ENCODE results near the gene ADAT1. TPM values are rescaled to one million over a fixed set of nuclear protein-coding genes. Genes with fewer than 3 reads are reported as not detected.
"Not testable (repeated sequence)": the region's sequence is repeated elsewhere in the genome, so short reads cannot be mapped to it uniquely, and the experiment has no call there.

Gene ADAT1
- polyA plus RNA-seq, 4 donors: 40.4 to 60.4 (median 47.7) TPM

DNA sequence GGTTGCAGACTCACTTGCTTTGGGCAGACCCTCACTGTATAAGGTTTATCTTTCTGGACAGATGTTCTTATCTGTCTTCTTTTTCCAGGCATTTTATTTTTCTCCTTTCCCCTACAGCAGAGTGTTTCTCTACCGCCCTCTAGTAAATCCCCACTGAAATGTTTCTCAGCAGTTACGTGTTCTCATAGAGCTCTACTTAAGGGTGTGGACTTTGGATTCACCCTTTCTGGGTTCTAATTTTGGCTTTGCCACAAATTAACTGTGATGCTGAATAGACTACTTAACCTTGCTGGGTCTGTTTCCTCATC is 2.0 kb downstream of the ADAT1 start:
- DNase-seq (ENCODE audit: low read depth in 4 of 4, low spot score in 3 of 4): no peak

- DNase-seq (ENCODE audit: low read depth in 4 of 4, low spot score in 3 of 4): no peak
These were observed 2.5 kb downstream of the ADAT1 start for GRCh38 chr16:75620326-75621169.

DNA sequence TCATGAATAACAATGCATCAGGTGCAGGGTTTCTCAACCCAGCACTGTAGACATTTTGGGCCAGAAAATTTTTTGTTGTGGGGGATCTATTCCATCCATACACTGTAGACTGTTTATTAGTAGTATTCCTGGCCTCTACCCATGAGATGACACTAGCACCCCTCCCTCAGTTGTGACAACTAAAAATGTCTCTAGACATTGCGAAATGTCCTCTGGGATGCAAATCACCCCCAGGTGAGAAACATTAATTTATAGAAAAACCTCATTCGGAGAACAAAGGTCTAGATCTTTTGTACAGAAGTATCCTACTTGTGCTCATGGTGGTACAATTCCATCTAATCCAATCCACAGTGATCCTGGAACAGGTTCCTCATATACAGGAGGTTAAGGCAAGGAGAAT is 4.3 kb downstream of the ADAT1 start:
- DNase-seq (ENCODE audit: low read depth in 4 of 4, low spot score in 3 of 4): no peak

DNA sequence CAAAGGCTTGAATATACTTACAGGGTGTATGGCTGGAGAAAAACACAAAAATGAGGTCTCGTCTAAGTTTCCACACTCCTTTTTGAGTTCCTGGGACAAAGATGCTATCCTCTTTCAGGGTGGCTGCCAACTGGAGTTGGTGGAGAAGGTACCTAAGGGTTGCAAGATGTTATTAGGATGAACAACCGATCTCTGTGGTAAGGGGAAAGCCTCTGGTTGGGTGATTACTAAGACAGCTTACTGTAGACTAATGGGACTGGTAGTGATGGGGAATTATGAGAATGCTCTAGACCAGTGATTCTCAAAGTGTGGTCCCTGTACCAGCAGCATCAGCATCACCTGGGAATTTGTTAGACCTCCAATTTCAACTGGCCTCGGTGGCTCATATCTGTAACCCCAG is 6.0 kb downstream of the ADAT1 start:
- no peak for DNase-seq (ENCODE audit: low read depth in 4 of 4, low spot score in 3 of 4)

GRCh38 chr16:75616521-75617010 is 6.5 kb downstream of the ADAT1 start:
- DNase-seq (ENCODE audit: low read depth in 4 of 4, low spot score in 3 of 4): no peak

DNA sequence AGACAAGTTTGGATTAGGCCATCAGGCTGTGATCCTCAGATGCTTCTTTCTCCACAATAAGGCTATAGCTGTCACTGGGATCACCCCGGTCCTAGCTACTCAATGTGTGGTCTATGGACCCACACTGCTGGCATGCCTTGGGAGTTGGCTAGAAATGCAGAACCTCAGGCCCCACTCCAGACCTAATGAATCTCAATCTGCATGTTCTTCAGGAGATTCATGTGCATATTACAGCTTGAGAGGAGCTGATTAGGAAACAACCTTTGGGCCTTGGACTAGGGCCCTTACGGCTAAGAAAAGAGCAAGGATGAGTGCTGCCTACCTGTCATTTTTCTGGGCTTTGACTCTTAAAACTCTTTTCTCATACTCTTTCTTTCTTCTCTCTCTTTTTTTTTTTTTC is 7.5 kb downstream of the ADAT1 start:
- DNase-seq (ENCODE audit: low read depth in 4 of 4, low spot score in 3 of 4): no peak

GRCh38 chr16:75614066-75614897 is 8.8 kb downstream of the ADAT1 start:
- DNase-seq (ENCODE audit: low read depth in 4 of 4, low spot score in 3 of 4): no peak

- DNase-seq (ENCODE audit: low read depth in 4 of 4, low spot score in 3 of 4): no peak
These were observed 16.6 kb downstream of the ADAT1 start for GRCh38 chr16:75606507-75606906.

GRCh38 chr16:75603241-75603640 is 19.8 kb downstream of the ADAT1 start:
- DNase-seq (ENCODE audit: low read depth in 4 of 4, low spot score in 3 of 4): no peak

DNA sequence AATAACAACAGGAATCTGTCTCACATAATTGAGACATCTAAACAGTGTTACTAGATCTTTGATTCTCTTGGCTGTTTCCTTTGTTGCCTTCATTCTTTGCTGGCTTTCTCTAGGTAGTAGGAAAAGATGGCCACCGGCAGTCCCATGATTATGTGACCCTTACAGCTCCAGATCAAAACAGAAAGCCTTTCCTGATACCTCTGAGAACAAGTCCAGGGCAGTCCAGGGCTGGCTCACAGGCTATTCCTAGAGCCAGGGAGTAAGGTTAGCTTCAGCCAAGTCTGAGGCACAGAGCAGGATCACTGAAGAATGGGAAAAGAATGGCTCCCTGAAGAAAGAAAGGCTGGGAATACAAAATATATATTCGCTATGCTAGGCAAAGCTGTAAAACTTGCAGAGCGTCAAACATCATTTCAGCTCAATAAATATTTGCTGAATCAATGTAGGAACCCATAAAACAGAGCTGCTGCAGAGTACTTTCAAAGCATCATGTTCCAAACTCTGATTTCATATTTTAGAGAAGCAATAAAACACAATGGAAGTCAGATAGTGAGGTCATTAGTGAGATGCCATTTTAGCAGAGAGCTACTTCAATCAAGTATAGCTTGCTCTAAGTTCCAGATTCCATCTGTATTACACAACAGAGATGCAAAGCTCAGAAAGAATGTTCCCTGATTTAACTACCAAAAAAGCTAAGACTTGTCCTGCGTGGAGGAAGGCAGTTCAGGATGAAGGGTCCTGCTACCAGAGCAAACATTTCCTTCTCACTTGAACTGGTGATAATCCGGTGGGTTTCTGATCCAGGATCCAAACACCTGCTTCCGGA is 23.4 kb downstream of the ADAT1 start:
- no peak for DNase-seq (ENCODE audit: low read depth in 4 of 4, low spot score in 3 of 4)

DNA sequence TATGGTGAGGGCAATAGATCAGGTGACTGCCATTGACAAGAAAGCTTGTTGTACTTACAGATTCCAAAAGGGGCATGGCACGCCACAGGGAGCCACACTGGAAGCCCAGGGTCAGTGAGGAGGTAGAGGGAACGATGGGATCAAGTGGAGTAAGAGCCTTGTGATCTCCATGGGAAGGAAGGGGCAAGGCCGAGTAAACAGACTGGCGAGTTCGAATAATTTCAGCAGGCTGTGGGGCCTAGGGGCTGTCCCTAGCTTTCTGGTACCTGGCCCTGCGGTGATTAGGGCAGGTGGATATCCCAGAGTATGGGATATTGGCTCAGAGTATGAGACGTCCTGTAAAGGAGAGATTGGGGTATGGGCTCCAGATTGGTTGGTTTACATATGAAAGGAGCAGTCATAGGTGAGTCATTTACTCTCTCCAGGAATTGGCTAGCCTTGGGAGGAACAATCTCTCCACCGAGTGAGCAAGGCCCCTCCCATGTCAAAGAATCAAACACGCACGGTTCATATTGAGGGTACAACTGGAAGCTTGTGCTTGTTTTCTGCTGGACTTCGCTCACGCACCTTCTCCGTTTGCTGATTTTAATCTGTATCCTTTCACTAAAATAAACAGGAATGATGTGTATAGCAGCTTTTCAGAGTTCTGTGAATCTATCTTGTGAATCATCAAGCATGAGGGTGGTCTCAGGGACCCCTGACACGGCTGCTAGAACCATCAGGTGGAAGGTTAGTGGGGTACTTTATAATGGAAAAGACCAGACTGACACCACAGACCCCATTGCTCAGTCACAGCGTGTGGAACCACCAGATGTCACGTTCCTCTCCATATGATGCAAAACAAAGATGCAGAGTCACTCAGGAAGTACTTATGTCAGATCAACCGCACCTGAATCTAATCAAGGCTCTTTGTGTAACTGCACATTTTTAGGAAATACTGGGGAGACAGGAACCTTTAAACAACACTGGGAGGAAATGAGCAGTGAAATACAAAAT is 29.0 kb downstream of the ADAT1 start:
- no peak for DNase-seq (ENCODE audit: low read depth in 4 of 4, low spot score in 3 of 4)

GRCh38 chr16:75593308-75593707 is 29.8 kb downstream of the ADAT1 start:
- no peak for DNase-seq (ENCODE audit: low read depth in 4 of 4, low spot score in 3 of 4)

DNA sequence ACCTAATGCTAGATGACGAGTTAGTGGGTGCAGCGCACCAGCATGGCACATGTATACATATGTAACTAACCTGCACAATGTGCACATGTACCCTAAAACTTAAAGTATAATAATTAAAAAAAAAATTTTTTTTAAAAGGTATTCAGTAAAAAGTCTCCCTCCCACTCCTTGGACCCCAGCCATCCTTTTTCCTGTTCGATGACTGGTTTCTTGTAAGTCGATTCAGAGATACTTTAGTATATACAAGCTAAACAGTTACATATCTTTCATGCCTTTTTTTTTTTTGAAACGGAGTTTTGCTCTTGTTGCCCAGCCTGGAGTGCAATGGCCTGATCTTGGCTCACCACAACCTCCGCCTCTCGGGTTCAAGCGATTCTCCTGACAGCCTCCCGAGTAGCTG is 31.2 kb downstream of the ADAT1 start:
- not testable (repeated sequence) for DNase-seq (ENCODE audit: low read depth in 4 of 4, low spot score in 3 of 4)

DNA sequence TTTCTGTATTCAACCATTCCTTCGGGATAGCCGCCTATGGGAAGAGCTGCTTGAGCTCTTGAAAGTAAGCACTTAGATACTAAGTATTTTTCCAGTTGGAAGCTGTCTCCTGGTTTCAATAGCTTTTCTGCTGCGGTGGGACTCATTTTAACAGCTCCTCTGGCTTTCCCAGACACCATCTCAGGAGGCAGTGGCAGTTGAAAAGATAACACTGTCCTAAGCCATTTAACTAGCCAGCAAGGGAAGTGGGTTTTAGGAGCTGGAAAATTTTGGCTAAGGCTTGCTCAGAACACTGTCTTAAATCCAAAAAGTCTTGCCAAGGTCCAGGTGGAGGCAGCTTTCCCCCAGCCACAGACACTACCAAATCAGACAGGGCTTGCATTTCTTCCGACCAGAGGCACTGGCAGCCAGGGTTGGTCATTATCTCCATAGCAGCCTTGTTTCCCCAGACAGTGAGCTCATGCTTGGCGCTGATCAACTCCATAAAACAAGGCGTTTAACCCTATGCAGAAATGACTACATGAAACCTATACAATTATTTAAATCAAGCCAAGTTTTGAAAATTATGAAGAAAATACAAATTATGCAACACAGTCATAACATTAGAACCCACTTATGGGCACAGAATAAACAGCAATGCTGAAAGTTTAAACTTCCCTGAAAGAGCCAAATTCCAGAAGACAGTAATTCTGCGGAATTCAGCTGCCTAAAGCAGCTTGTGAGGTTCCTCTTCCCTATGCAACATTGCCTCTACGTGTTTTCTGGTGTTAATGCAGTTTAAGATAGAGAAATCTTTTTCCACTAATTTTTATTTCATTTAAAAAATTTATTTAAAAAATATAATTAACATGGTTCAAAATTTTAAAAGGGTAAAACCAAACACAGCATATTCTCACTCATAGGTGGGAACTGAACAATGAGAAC is 31.9 kb downstream of the ADAT1 start:
- DNase-seq (ENCODE audit: low read depth in 4 of 4, low spot score in 3 of 4): no peak

DNA sequence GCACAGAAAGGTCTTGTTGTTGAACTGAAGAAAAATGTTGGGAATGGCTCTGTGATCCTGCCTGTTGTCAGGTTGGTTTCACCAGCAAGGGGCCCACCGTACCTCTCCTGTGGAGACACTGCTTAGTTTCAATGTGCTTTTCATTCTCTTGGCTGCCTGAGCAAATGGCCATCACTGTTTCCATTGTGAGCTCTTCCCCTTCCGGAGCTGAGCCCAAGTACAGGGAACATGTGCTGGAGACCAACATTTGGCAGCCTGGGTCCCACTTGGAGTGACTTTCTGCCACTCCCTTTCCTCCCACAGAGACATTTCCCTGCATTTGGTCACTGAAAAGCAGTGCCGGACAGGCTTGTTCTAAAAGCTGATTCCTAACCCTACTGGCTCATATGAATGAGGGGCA is 33.8 kb downstream of the ADAT1 start:
- DNase-seq (ENCODE audit: low read depth in 4 of 4, low spot score in 3 of 4): no peak

DNA sequence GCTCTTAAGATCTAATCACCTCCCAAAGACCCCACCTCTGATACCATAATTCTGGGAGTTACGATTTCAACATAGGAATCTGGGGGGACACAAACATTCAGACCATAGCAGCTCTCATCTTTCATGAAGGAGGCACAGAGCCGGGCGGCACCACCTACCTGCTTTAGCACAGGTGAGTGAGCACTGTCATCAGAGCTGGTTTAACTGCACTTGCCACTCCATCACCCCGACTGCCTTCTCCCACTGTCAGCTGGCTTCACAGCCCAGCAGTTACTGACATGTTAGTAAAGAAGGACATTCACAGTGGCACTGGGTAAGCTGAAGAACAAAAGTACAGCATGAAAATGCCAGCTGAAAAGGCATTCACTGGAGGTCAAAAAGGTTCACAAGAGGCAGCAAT is 34.4 kb downstream of the ADAT1 start:
- DNase-seq (ENCODE audit: low read depth in 4 of 4, low spot score in 3 of 4): no peak

DNA sequence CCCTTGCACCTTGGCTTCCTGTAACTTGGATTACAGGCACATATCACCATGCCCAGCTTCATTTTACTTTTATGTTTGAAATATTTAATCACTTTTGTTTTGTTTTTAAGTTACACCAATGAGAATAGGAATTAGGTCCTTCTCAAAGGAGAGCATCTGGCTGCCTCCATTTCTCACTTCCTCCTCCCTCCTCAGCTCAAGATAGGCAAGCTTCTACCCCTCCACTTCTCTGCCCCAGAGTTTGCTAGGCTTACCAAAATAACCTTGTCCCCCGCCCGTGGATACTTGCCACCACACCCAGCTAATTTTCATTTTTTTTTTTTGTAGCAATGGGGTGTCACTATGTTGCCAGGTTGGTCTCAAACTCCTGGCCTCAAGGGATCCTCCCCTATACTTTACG is 39.0 kb downstream of the ADAT1 start:
- DNase-seq (ENCODE audit: low read depth in 4 of 4, low spot score in 3 of 4): no peak

DNA sequence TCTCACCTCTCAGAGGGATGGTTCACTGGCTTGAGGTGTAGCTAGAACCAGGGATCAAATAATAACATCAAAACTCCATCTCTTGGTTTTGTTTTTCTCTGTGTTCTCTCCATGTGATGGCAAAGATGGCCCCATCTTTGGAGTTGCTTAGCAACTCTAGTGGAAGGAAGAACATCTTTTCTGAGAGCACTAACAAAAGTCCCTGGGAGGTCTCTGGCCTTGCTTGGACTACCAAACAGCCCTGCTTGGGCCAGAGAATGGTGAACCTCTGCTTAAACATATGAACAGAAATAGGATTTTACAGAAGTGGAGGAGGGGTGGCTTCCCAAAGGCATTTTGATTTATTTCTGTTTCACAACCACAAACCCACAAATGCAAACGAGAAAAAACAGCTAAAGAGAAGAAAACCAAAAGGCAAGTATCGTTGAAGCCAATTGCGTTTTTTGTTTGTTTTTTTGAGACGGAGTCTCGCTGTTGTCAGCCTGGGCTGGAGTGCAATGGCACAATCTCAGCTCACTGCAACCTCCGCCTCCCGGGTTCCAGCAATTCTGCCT is 43.7 kb downstream of the ADAT1 start:
- no peak for DNase-seq (ENCODE audit: low read depth in 4 of 4, low spot score in 3 of 4)

Data from right renal pelvis (tissue), 4 donors.